ENCODE results near the gene RTP3.

DNA sequence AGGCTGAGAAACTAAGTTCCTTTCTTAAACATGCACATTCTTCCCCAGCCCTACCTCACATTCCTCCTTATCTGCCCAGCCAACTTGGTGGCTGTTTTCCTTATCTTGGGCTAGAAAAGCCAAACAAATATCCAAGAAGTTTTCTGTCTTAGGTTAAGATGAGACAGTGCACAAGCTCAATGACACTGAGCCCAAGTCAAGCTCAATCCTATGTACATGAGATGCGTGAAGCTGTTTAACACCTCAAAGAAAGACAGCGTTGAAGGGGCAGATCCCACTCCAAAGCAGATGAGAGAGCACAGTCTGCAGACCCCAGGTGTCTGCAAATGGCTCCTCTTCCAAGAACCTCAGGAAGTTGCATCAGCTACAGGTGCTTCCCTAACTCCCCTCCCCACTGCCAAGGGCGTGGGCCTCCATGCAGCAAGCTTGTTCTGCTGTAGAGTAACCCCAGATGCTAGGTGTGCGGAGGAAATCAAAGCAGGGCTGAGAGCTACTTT lies 51.7 kb downstream of the RTP3 start:
- TF ChIP-seq, protein P1, sequence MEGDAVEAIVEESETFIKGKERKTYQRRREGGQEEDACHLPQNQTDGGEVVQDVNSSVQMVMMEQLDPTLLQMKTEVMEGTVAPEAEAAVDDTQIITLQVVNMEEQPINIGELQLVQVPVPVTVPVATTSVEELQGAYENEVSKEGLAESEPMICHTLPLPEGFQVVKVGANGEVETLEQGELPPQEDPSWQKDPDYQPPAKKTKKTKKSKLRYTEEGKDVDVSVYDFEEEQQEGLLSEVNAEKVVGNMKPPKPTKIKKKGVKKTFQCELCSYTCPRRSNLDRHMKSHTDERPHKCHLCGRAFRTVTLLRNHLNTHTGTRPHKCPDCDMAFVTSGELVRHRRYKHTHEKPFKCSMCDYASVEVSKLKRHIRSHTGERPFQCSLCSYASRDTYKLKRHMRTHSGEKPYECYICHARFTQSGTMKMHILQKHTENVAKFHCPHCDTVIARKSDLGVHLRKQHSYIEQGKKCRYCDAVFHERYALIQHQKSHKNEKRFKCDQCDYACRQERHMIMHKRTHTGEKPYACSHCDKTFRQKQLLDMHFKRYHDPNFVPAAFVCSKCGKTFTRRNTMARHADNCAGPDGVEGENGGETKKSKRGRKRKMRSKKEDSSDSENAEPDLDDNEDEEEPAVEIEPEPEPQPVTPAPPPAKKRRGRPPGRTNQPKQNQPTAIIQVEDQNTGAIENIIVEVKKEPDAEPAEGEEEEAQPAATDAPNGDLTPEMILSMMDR (IDR thresholded peaks at IDR 0.05; ENCODE audit: low read depth, low read length, missing input control), result no peak
- TF ChIP-seq, protein P2, sequence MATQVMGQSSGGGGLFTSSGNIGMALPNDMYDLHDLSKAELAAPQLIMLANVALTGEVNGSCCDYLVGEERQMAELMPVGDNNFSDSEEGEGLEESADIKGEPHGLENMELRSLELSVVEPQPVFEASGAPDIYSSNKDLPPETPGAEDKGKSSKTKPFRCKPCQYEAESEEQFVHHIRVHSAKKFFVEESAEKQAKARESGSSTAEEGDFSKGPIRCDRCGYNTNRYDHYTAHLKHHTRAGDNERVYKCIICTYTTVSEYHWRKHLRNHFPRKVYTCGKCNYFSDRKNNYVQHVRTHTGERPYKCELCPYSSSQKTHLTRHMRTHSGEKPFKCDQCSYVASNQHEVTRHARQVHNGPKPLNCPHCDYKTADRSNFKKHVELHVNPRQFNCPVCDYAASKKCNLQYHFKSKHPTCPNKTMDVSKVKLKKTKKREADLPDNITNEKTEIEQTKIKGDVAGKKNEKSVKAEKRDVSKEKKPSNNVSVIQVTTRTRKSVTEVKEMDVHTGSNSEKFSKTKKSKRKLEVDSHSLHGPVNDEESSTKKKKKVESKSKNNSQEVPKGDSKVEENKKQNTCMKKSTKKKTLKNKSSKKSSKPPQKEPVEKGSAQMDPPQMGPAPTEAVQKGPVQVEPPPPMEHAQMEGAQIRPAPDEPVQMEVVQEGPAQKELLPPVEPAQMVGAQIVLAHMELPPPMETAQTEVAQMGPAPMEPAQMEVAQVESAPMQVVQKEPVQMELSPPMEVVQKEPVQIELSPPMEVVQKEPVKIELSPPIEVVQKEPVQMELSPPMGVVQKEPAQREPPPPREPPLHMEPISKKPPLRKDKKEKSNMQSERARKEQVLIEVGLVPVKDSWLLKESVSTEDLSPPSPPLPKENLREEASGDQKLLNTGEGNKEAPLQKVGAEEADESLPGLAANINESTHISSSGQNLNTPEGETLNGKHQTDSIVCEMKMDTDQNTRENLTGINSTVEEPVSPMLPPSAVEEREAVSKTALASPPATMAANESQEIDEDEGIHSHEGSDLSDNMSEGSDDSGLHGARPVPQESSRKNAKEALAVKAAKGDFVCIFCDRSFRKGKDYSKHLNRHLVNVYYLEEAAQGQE (IDR thresholded peaks at IDR 0.05), result no peak
- no peak for TF ChIP-seq TAF1 (conservative IDR thresholded peaks at IDR 0.05)
- TF ChIP-seq, protein P3, sequence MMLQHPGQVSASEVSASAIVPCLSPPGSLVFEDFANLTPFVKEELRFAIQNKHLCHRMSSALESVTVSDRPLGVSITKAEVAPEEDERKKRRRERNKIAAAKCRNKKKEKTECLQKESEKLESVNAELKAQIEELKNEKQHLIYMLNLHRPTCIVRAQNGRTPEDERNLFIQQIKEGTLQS (IDR thresholded peaks at IDR 0.05), result no peak
- no peak for TF ChIP-seq HNF4A (conservative IDR thresholded peaks at IDR 0.05)
- TF ChIP-seq EGR1 (IDR thresholded peaks at IDR 0.05; ENCODE audit: low read depth in 2 of 2), result no peak
- TF ChIP-seq, protein P4, sequence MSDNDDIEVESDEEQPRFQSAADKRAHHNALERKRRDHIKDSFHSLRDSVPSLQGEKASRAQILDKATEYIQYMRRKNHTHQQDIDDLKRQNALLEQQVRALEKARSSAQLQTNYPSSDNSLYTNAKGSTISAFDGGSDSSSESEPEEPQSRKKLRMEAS (IDR thresholded peaks at IDR 0.05), result no peak
- TF ChIP-seq GABPA (IDR thresholded peaks at IDR 0.05 in 1 of 2, conservative IDR thresholded peaks at IDR 0.05 in 1 of 2), result no peak

Data from liver (tissue), 3 donors.